Transverse colon (tissue), 4 donors: ENCODE data around the gene ATG13. TPM values are rescaled to one million over a fixed set of nuclear protein-coding genes. Genes with fewer than 3 reads are reported as not detected.
A peak's percentile ranks its signal among the peaks of the same experiment; 100 is the strongest.

Source experiments
- DNase-seq: peaks from one replicate; pipeline ENCODE4 v3.0.0-alpha.2; 2019
- H3K27ac ChIP-seq, 4 donors: fragments of 200-600 bp; sonication (generic); 2 replicates each; pipeline ENCODE4 v1.5.1; 2016 to 2018; ENCODE audit warnings: inconsistent platforms in 4 of 4
- H3K27me3 ChIP-seq: fragments of 200-600 bp; sonication (generic); 2 replicates; pipeline ENCODE4 v1.5.1; 2017; ENCODE audit warnings: inconsistent platforms
- H3K36me3 ChIP-seq, 4 donors: fragments of 200-600 bp; sonication (generic); 2 replicates each; pipeline ENCODE4 v1.5.1; 2017 to 2019; ENCODE audit warnings: inconsistent platforms in 4 of 4
- H3K4me1 ChIP-seq, 4 donors: fragments of 200-600 bp; sonication (generic); 2 replicates each; pipeline ENCODE4 v1.5.1; 2017 to 2020; ENCODE audit warnings: inconsistent platforms in 4 of 4
- H3K4me3 ChIP-seq, 4 donors: fragments of 200-600 bp; sonication (generic); 1 replicate in 1 of 4; 2 replicates in 3 of 4; pipeline versions ENCODE4 v1.5.1 to v1.6.1; 2017 to 2019; ENCODE audit warnings: inconsistent platforms in 4 of 4
- H3K9me3 ChIP-seq, 2 donors: fragments of 200-600 bp; sonication (generic); 2 replicates each; pipeline ENCODE4 v1.5.1; 2017 to 2019; ENCODE audit warnings: inconsistent platforms in 2 of 2
- EP300 ChIP-seq: sonication (generic); formaldehyde crosslinking; IDR thresholded peaks from one replicate; pipeline ENCODE4 v1.6.1; 2017; ENCODE audit warnings: antibody characterized with exemption, low read depth
- POLR2A ChIP-seq: fragments of 450-650 bp; IDR thresholded peaks from one replicate; pipeline ENCODE4 v1.6.1; 2016; ENCODE audit warnings: antibody characterized with exemption, mild to moderate bottlenecking, moderate library complexity
- POLR2AphosphoS5 ChIP-seq, 3 donors: sonication (generic); formaldehyde crosslinking; IDR thresholded peaks; one replicate each; pipeline ENCODE4 v1.6.1; 2016; ENCODE audit warnings: antibody characterized with exemption in 3 of 3
- WGBS, 2 donors: methylation state at CpG; one replicate each; pipeline ENCODE4 v1.1.5; 2018; ENCODE audit warnings: low coverage in 1 of 2; 5-methylcytosine and 5-hydroxymethylcytosine counted together
- in situ Hi-C, 4 donors: fragments of 200-750 bp; cut with MboI; loops; one replicate each; pipeline versions ENCODE4 v1.15.0 to v1.15.1; 2017; ENCODE audit warnings: low sequenced_read_pairs in 3 of 4, low pct_ligation_motif_present in 1 of 4, low pct_unique_long_range_greater_than_20kb in 1 of 4
- intact Hi-C: fragments of 100-400 bp; cut with DNase I; formaldehyde crosslinking; loops from one replicate; pipeline ENCODE4 v1.15.1; 2023; ENCODE audit warnings: low total_unique reads
- total RNA-seq, 4 donors: library from RNA; depleted of rRNA; stranded (reverse); fragments of >200 nt; gene quantifications; one replicate each; pipeline ENCODE4 v1.1.0, GENCODE V29; 2016
- TF ChIP-seq, protein P1 (sequence below), 5 experiments: fragments of 200-600 bp in 3 of 5; fragments of 450-650 bp in 2 of 5; sonication (generic) in 3 of 5; IDR thresholded peaks; 1 replicate in 2 of 5; 2 replicates in 3 of 5; pipeline ENCODE4 v1.5.1; 2016 to 2017; ENCODE audit warnings: antibody characterized with exemption in 5 of 5, inconsistent platforms in 3 of 5, mild to moderate bottlenecking in 2 of 5, moderate library complexity in 1 of 5

ATG13 gene
- total RNA-seq, 4 donors from 2014 or later, result 40.8 to 128 (median 112) TPM

DNA sequence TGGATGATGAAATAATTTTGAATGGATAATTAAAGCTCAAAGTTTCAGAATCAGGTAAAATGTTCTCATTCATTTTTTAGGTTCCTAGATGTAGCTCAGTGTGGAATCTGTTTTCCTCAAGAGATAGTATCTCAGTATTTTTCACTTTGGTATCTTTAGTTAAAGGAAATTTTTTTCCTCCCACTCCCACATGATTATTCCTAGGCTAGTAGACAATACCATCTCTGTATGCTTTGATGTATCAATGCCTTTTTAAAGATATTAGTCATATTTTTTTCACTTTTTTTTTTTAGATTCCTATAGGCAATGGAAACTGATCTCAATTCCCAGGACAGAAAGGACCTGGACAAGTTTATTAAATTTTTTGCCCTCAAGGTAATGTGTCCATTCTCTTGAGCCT is 26.6 kb downstream of the ATG13 start:
- DNase-seq, result no peak
- no peak overlapping the region for H3K4me3 ChIP-seq
- in situ Hi-C loops (no loop called here), intact Hi-C loops (no loop called here)
- TF ChIP-seq POLR2A (no peak), EP300 (no peak), POLR2AphosphoS5 (IDR thresholded peaks at IDR 0.05) (no peak)
- TF ChIP-seq, protein P1, sequence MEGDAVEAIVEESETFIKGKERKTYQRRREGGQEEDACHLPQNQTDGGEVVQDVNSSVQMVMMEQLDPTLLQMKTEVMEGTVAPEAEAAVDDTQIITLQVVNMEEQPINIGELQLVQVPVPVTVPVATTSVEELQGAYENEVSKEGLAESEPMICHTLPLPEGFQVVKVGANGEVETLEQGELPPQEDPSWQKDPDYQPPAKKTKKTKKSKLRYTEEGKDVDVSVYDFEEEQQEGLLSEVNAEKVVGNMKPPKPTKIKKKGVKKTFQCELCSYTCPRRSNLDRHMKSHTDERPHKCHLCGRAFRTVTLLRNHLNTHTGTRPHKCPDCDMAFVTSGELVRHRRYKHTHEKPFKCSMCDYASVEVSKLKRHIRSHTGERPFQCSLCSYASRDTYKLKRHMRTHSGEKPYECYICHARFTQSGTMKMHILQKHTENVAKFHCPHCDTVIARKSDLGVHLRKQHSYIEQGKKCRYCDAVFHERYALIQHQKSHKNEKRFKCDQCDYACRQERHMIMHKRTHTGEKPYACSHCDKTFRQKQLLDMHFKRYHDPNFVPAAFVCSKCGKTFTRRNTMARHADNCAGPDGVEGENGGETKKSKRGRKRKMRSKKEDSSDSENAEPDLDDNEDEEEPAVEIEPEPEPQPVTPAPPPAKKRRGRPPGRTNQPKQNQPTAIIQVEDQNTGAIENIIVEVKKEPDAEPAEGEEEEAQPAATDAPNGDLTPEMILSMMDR (IDR thresholded peaks at IDR 0.05), result no peak
- H3K27ac ChIP-seq, result no peak overlapping the region
- no peaks in the 10 kb centered on the region for H3K9me3 ChIP-seq
- H3K36me3 ChIP-seq, result peaks cover 0 to 38% (median 15%) of the 10 kb centered on the region in 4 donors
- H3K27me3 ChIP-seq, result no peaks in the 10 kb centered on the region
- no peaks in the 10 kb centered on the region for H3K4me1 ChIP-seq

DNA sequence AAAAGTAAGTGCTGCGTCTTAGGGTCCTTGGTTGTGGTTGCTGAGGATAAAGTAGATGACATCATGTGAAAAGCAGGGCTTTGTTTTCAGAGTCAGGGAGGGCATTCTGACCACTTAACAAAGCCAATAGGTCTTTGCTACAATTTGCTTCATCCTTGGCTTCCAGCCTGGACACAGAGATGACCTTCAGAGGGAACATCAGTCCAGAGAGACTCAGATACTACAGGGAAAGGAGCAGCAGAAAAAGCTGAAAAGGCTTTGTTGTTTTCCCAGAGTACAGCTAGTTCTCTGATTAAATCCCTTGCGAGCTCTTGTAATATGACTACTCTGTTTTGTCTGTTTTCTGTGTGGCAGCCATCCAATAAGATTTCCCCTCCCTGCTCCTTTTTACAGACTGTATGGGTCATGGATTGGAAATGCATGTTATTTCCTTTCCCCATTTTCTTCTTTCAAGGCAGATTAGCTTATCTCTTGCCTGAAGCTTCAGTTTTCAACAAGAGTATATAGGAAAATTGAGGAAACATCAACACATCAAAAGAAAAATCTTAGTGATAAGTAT is 31.9 kb downstream of the ATG13 start:
- 78 to 87% methylated on average over 2 of the region's 2 CpGs for WGBS, 2 donors
- TF ChIP-seq POLR2AphosphoS5 (IDR thresholded peaks at IDR 0.05), result peak; percentile 21 to 43 (median 41)
- TF ChIP-seq, protein P1 (IDR thresholded peaks at IDR 0.05), result no peak
- intact Hi-C loops, result no loop called here
- peak; percentile 31 for DNase-seq
- H3K4me3 ChIP-seq, result no peak overlapping the region
- H3K27me3 ChIP-seq, result no peaks in the 10 kb centered on the region
- H3K4me1 ChIP-seq, result no peaks in the 10 kb centered on the region
- peaks cover 0 to 63% (median 27%) of the 10 kb centered on the region in 4 donors for H3K36me3 ChIP-seq
- H3K27ac ChIP-seq, result peak overlapping the region; percentile 45 to 69 (median 64)
- in situ Hi-C loops, result no loop called here
- H3K9me3 ChIP-seq, result no peaks in the 10 kb centered on the region

DNA sequence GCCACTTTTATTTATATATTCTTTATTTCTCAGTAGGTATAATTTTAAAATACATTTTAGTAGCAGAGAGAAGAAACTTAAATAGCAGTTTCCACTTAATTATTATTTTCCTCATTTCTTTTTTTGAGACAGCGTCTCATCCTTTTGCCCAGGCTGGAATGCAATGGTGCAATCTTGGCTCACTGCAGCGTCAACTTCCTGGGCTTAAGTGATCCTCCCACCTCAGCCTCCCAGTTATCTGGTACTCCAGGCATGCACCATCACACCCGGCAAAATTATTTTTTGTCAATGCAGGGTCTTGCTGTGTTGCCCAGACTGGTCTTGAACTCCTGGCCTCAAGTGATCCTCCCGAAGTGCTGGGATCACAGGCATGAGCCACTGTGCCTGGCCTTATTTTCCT is 38.3 kb downstream of the ATG13 start:
- 92 to 93% methylated on average over 3 to 4 of the region's 4 CpGs for WGBS, 2 donors
- H3K4me1 ChIP-seq, result no peaks in the 10 kb centered on the region
- H3K27me3 ChIP-seq, result no peaks in the 10 kb centered on the region
- H3K27ac ChIP-seq, result no peak overlapping the region
- in situ Hi-C loops (no loop called here), intact Hi-C loops (no loop called here)
- TF ChIP-seq, protein P1 (IDR thresholded peaks at IDR 0.05), result no peak
- TF ChIP-seq POLR2AphosphoS5 (IDR thresholded peaks at IDR 0.05), result no peak
- TF ChIP-seq POLR2A, result no peak
- TF ChIP-seq EP300, result no peak
- no peak for DNase-seq
- H3K4me3 ChIP-seq, result no peak overlapping the region
- no peaks in the 10 kb centered on the region for H3K9me3 ChIP-seq
- peaks cover 0 to 76% (median 29%) of the 10 kb centered on the region in 4 donors for H3K36me3 ChIP-seq

DNA sequence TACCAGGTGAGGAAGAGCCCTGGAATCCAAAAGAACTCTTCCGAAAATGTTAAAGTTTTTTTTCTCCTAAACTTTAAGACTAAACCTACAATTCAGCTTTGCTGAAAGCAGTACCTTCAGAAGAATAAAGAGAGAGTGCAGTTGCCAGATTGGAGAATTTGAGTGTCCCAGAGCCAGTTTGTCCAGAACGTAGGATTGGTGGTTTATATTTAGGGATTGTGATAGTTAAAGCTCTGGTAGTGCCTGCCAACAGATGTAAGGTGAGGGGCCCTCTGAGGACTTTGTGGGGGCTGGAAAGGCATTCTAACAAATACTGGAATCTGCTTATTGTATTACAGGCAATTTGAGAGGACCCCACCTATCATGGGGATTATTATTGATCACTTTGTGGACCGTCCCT is 39.8 kb downstream of the ATG13 start:
- in situ Hi-C loops, result no loop called here
- no peak for TF ChIP-seq POLR2AphosphoS5 (IDR thresholded peaks at IDR 0.05)
- TF ChIP-seq POLR2A, result no peak
- TF ChIP-seq, protein P1 (IDR thresholded peaks at IDR 0.05), result no peak
- no peak for TF ChIP-seq EP300
- Histone ChIP-seq H3K9me3 (no peaks in the 10 kb centered on the region), H3K27me3 (no peaks in the 10 kb centered on the region), H3K36me3 (peaks cover 0 to 81% (median 27%) of the 10 kb centered on the region in 4 donors), H3K4me3 (no peak overlapping the region), H3K27ac (no peak overlapping the region), H3K4me1 (no peaks in the 10 kb centered on the region)
- intact Hi-C loops, result no loop called here
- WGBS, 2 donors, result 94% methylated on average over 3 of the region's 3 CpGs
- no peak for DNase-seq
